Activated naive CD8-positive, alpha-beta T cell treated with anti-CD3 and anti-CD28 coated beads, Interleukin-2, amount 50 U/mL, for 16 hours (primary cell): Measurements from ENCODE around the gene LAMA5.

Experiments used
- DNase-seq: peaks from one replicate; pipeline ENCODE4 v3.0.0-alpha.2; 2020; ENCODE audit warnings: low read depth, low spot score

LAMA5 gene

DNA sequence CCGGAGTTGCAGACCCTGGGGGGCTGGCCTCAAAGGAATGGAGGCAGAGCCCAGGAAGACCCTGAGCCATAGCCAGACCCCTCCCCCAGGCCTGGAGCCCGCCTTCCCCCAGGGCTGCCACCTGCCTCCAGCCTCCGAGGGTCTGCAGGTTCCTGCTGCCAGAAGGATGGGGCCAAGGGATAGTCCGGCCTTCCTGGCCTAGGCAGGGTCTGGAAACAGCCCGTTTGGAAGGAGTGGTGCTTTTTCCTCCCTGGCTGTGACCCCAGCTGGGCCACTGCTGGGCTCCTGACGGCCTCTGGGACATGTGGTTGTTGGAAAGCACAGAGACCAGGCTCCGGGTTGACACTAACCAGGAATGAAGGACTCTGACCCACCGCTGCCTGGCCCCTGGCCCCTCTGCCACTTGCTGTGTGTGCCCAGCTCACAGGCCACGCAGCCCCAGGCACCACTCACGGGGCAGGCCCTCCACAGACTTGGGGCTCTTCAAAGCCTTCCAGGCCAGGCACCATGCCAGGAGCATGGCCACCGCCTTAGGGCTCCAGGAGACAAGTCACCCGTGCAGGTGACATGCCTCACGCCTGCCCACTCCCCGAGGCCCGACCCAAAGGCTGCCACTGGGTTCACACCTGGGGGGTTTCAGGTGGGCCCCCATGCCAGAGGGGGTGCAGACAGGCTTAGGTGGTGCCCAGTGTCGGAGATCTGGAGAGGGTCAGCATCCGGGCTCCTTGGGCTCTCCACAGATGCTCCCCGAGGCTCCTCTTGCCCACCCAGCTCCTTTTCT lies 3.9 kb upstream of the LAMA5 start:
- no peak for DNase-seq

GRCh38 chr20:62370115-62370806 lies 3.1 kb upstream of the LAMA5 start:
- no peak for DNase-seq

DNA sequence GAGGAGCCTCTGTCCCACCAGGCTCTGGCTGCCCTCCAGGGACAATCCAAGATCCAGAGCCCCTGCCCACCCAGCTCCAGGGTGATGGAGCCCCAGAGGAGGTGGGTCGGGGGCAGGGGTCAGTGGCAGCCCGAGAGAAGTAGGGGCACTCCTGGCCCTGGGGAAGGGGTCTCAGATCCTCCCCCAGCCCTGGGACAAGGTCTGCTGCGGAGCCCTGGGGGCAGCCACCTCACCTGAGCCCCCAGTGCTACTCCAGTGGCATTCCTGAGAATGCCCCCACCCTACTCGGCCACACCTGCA lies 2.7 kb upstream of the LAMA5 start:
- DNase-seq = no peak

DNA sequence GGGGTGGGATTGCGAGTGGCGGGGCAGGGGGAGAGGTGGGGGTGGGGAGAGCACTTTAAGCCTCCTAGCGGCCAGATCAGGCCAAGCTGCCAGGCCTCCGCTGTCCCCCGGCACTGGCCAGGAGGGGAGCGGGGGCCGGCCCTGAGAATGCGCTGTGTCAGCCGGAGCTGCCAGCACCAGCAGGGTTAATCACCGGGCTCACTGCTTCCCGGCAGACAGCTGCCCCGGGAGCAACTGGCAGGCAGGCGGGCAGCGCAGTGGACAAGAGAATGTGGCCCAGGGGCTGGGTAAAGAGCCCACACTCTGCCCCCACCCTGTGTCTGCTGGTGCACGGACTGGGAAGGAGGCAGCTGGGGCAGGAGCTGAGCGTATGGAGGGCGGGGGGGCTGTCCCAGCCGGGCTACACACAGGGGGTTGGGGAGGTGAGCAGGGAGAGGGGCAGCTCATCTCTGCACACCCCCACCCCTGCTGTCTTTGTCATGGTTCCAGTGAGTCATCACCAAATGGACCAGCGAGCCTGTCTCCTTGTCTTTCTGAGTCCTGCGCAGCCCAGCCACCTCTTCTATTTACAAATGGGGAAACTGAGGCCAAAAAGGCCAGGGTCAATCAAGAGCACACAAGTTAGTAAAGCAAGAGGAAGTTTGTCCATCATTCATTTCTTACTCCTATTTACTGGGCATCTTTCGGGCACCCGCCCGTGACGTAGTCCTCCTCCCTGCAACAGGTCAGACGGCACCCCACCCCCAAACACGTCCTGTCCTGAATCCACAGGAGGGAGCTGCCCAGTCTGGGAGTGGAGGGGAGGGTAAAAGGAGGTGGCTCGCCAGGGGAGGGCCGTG lies 2.1 kb upstream of the LAMA5 start:
- DNase-seq = no peak

GRCh38 chr20:62368392-62368975 lies 1.4 kb upstream of the LAMA5 start:
- DNase-seq = no peak

DNA sequence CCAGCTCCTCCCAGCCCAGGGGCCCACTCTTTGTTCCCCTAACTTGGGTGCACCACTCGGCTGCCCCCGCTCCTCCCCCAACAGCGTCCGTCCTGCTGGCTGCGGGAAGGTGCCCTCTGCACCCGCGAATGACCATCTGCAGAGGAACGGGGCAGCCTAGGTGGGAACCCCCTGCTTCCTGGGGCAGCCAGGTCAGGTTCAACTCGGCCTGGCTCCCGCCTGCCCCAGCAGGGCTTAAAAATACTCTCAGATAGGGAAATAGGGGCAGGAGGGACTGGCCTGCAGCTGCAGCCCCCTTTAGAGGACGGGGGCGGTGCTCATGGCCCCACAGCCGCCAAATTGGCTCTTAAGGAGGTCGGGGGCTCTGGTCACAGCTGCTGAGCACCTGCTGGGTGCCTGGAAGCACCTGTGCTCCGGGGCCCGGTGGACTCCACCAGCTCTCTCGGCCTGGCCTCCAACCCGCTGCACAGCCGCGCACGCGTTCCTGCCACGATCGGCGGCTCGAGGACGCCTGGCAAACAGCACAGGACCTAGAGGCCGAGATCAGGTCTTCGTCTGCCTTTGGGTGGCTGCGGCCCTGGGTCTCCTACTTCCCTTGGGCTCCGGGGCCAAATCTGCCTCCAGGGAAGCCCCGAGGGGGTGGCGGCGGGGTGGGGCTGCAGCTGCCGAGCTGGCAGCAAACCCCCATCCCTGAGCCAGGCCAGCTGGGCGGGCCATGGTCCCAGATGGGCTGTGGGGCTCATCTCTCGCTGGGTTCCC lies 700 bp upstream of the LAMA5 start:
- no peak for DNase-seq

- DNase-seq = no peak
Measured at GRCh38 chr20:62366370-62367135, 559 bp downstream of the LAMA5 start.

- no peak for DNase-seq
Measured at GRCh38 chr20:62365814-62366369, 1.2 kb downstream of the LAMA5 start.

GRCh38 chr20:62364911-62365736 lies 2.0 kb downstream of the LAMA5 start:
- no peak for DNase-seq

DNA sequence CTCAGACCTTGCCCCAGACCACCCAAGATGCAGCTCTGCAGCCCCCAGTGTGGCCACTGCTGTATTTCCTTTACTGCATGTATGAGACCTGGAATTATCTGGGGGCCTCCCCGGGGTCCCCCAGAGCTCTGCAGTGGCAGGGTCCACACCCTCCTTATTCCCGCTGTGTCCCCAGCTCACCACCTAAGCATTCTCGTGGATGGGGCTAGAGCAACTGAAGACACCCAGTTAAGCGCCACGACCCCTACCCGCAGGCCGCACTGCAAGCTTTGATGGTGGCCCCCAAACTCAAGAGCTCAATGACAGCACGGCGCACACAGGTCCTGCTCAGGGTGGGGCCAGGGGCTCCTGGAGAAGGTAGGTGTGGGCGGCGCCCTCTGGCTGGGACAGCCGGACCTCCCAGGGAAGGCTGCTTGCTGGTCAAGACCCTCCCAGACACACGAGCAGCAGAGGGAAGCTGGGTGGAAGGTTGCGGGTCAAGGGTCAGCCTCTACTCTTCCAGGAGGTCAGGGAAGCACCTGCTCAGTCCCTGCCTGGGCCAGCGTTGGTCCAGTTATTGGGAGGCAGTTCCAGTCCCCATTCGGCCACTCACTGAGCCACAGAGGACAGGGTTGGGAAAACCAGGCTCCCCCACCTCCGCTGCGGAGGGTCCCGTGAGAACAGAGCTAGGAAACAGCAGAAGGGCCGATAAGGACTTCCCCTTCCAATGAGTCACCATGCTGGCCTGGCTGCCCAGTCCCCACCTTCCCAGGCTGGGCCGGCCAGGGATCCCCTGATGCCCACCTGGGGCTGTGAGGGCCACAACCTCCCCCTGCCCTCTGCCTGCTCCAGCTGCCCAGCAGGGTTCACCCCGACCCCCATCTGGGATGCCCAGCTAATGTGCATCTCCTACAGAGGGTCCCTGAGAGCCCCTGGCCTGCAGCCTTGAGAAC lies 2.9 kb downstream of the LAMA5 start:
- no peak for DNase-seq

DNA sequence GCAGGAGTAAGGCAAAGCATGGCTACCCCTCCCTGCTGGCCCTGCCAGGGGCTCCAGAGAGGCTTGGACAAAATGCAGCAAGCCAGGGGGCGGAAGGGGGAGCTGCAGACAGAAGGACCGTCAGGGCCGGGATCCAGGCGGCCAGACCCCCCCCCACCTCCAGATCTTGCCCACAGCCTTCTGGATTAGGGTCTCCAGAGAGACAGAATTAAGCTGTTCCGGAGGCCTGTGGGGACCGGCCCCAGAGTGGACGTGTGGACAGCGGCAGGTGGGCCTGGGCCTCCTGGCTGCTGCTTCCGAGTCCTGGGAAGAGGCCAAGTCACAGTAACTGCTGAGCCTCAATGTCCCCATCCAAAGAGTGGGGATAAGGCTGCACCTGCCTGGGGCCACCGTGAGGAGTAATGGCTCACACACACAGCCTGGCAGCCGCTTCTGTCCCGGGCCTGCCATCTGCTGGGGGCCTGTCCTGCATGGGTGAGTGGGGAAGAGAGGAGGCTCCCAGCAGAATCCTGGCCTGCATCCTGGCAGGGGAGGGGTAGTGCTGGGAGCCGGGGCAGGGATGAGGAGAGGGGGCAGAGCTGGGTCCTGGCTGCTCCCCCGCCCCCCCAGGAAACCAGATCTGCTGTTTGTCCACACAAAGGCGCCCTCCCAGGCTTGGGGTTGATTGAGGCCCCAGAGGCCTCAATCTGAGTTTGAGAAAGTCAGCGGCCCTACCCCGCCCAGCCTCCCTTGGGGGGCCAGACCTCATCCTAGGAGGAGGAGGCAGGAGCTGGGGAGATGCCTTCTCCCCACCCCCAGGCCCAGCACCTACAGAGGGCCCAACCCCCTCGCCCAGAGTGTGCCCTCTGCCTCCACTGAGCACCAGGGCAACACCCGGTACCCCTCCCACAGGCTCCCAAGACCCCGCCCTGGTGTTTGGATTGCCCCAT lies 3.9 kb downstream of the LAMA5 start:
- DNase-seq = no peak

DNA sequence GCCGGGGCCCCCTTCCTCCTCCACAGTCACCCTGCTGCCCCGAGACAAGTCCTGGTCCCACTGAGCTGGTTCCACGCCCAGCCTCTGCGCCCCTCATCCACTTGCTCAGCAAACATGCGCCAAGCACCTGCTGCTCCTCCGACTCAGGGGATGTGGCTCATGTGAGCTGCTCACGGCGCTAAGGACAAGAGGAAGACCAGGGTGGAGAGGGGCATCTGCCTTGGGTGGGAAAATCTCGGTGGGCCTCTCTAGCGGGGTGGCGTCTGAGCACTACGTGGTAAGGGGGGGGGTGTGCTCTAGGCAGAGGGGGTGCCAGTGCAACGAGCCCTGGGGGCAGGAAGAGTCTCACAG lies 4.5 kb downstream of the LAMA5 start:
- DNase-seq = no peak

DNA sequence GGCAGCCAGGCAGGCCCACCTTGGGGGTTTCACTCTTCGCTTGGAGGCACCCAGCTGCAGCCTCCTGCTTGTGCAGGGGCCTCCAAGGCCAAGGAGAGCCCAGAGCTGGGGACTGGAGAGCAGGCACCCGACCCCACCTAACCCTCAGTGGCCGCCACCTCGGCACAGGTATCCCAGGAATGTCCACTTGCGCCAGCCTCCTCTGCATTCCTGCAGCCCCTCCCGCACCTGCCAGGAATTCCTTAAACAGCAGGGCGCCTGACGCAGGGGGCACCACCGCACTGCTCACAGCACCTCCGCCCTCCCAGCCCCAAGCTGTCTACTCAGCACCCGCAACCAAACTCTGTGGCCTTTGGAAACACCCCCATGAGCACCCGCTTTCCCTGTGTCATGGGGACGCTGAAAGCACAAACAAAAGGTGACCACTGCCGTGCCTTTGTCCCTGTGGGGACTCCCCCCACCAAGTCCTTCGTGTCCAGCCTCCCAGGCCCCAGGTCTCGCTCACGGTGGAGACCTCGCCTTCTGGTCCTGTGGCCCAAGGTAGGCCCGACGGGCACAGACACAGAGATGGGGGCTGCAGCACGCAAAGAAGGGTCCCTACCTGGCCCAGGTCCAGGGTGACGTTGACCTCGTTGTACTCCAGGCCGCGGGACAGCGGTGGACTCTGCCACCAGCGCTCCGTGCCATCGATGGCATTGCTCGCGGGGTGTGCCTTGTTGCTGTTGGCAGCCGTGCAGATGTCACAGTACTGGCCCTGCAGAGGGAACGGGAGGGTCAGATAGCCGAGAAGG lies 5.1 kb downstream of the LAMA5 start:
- DNase-seq = no peak

GRCh38 chr20:62360854-62361798 lies 6.0 kb downstream of the LAMA5 start:
- no peak for DNase-seq

- DNase-seq = no peak
Measured at GRCh38 chr20:62359491-62360121, 7.5 kb downstream of the LAMA5 start.
